HEK293 (cell line): ENCODE data around the gene GBX2.

Experiments
- CTCF ChIA-PET: fragments of 350-600 bp; formaldehyde crosslinking; extraction: SDS; loops from one replicate; lab custom pipeline; 2021; ENCODE audit warnings: antibody characterized with exemption; lab: Yijun Ruan, JAX
- POLR2A ChIA-PET: fragments of 300-600 bp; formaldehyde crosslinking; extraction: SDS; loops from one replicate; lab custom pipeline; 2020; ENCODE audit warnings: antibody characterized with exemption, inconsistent platforms; lab: Yijun Ruan, JAX
- H3K27ac ChIP-seq: fragments of 200-500 bp; sonication (Bioruptor generic); 2 replicates; pipeline ENCODE4 v1.5.1; 2014; ENCODE audit warnings: low read depth, low read length, control low read depth, inconsistent platforms; ENCODE audit errors: extremely low read depth
- H3K36me3 ChIP-seq, 2 experiments: fragments of 200-500 bp in 1 of 2; sonication (Bioruptor generic) in 1 of 2; 1 replicate in 1 of 2; 2 replicates in 1 of 2; pipeline ENCODE4 v1.5.1; 2014 to 2017; ENCODE audit warnings: inconsistent platforms in 2 of 2, low read length in 2 of 2; ENCODE audit not compliant: control insufficient read depth in 2 of 2, insufficient read depth in 1 of 2
- H3K4me1 ChIP-seq: fragments of 200-500 bp; sonication (Bioruptor generic); 2 replicates; pipeline ENCODE4 v1.5.1; 2014; ENCODE audit warnings: mild to moderate bottlenecking, low read length, inconsistent platforms; ENCODE audit not compliant: control insufficient read depth, insufficient read depth
- H3K4me3 ChIP-seq: 2 replicates; pipeline ENCODE4 v1.5.1; 2011; ENCODE audit warnings: low read depth, mild to moderate bottlenecking, control low read depth, low read length, moderate library complexity
- H3K9me3 ChIP-seq: fragments of 200-500 bp; sonication (Bioruptor generic); 2 replicates; pipeline ENCODE4 v1.5.1; 2014; ENCODE audit warnings: low read depth, low read length, inconsistent platforms; ENCODE audit not compliant: control insufficient read depth, insufficient read depth
- ATF2 ChIP-seq: fragments of 450-650 bp; formaldehyde crosslinking; IDR thresholded peaks from 2 replicates; pipeline ENCODE4 v1.5.1; 2016; ENCODE audit warnings: missing biosample characterization, missing genetic modification characterization, low read depth
- BCL11B ChIP-seq: fragments of 450-650 bp; formaldehyde crosslinking; IDR thresholded peaks from 2 replicates; pipeline ENCODE4 v1.5.1; 2016; ENCODE audit warnings: low read depth, missing biosample characterization, missing genetic modification characterization
- FEZF1 ChIP-seq: fragments of 450-650 bp; formaldehyde crosslinking; IDR thresholded peaks from 2 replicates; pipeline ENCODE4 v1.5.1; 2016; ENCODE audit warnings: missing biosample characterization, missing genetic modification characterization
- HIC1 ChIP-seq: fragments of 450-650 bp; formaldehyde crosslinking; IDR thresholded peaks from 2 replicates; pipeline ENCODE4 v1.5.1; 2016; ENCODE audit warnings: missing biosample characterization, missing genetic modification characterization
- KLF9 ChIP-seq: fragments of 450-650 bp; formaldehyde crosslinking; IDR thresholded peaks from 2 replicates; pipeline ENCODE4 v1.5.1; 2016; ENCODE audit warnings: missing biosample characterization, missing genetic modification characterization, low read depth
- PRDM6 ChIP-seq: fragments of 450-650 bp; formaldehyde crosslinking; IDR thresholded peaks from 2 replicates; pipeline ENCODE4 v1.5.1; 2017; ENCODE audit warnings: missing biosample characterization, missing genetic modification characterization
- SETDB1 ChIP-seq: IDR thresholded peaks from one replicate; pipeline ENCODE4 v1.6.1; 2017; ENCODE audit warnings: mild to moderate bottlenecking, low read length, moderate library complexity, mixed read lengths; ENCODE audit not compliant: insufficient read length
- TRIM28 ChIP-seq: IDR thresholded peaks from 2 replicates; pipeline ENCODE4 v1.6.1; 2011; ENCODE audit warnings: low read length, control low read depth, borderline replicate concordance
- ZBTB1 ChIP-seq: fragments of 450-650 bp; formaldehyde crosslinking; IDR thresholded peaks from 2 replicates; pipeline ENCODE4 v1.5.1; 2016; ENCODE audit warnings: missing biosample characterization, missing genetic modification characterization
- ZBTB44 ChIP-seq: fragments of 450-650 bp; IDR thresholded peaks from 2 replicates; pipeline ENCODE4 v1.5.1; 2018; ENCODE audit warnings: missing biosample characterization, mild to moderate bottlenecking, missing genetic modification characterization
- ZNF214 ChIP-seq: fragments of 450-650 bp; formaldehyde crosslinking; IDR thresholded peaks from 2 replicates; pipeline ENCODE4 v1.5.1; 2017; ENCODE audit warnings: missing biosample characterization, mild to moderate bottlenecking, missing genetic modification characterization, borderline replicate concordance
- ZNF248 ChIP-seq: fragments of 450-650 bp; formaldehyde crosslinking; IDR thresholded peaks from 2 replicates; pipeline ENCODE4 v1.5.1; 2017; ENCODE audit warnings: missing biosample characterization, missing genetic modification characterization
- ZNF354C ChIP-seq: fragments of 450-650 bp; formaldehyde crosslinking; IDR thresholded peaks from 2 replicates; pipeline ENCODE4 v1.5.1; 2016; ENCODE audit warnings: missing biosample characterization, missing genetic modification characterization, low read depth, borderline replicate concordance
- ZNF48 ChIP-seq: fragments of 450-650 bp; formaldehyde crosslinking; IDR thresholded peaks from 2 replicates; pipeline ENCODE4 v1.5.1; 2016; ENCODE audit warnings: missing biosample characterization, missing genetic modification characterization
- ZNF501 ChIP-seq: fragments of 450-650 bp; formaldehyde crosslinking; IDR thresholded peaks from 2 replicates; pipeline ENCODE4 v1.5.1; 2016; ENCODE audit warnings: missing biosample characterization, missing genetic modification characterization
- ZNF610 ChIP-seq: fragments of 450-650 bp; formaldehyde crosslinking; IDR thresholded peaks from 2 replicates; pipeline ENCODE4 v1.5.1; 2016; ENCODE audit warnings: missing biosample characterization, missing genetic modification characterization, borderline replicate concordance
- ZNF624 ChIP-seq: fragments of 450-650 bp; formaldehyde crosslinking; IDR thresholded peaks from 2 replicates; pipeline ENCODE4 v1.5.1; 2017; ENCODE audit warnings: missing biosample characterization, missing genetic modification characterization
- ZNF76 ChIP-seq: fragments of 450-650 bp; formaldehyde crosslinking; IDR thresholded peaks from 2 replicates; pipeline ENCODE4; 2016; ENCODE audit warnings: low read depth, missing biosample characterization, missing genetic modification characterization, borderline replicate concordance
- ZNF843 ChIP-seq: fragments of 450-650 bp; formaldehyde crosslinking; IDR thresholded peaks from 2 replicates; pipeline ENCODE4 v1.5.1; 2016; ENCODE audit warnings: missing biosample characterization, missing genetic modification characterization
- TF ChIP-seq, protein P1 (sequence below): fragments of 450-650 bp; formaldehyde crosslinking; conservative IDR thresholded peaks from 2 replicates; pipeline ENCODE4 v1.5.1; 2016; ENCODE audit warnings: low read depth, missing biosample characterization, missing genetic modification characterization
- TF ChIP-seq, protein P2 (sequence below): fragments of 450-650 bp; formaldehyde crosslinking; IDR thresholded peaks from 2 replicates; pipeline ENCODE4 v1.5.1; 2016; ENCODE audit warnings: missing biosample characterization, missing genetic modification characterization, borderline replicate concordance
- TF ChIP-seq, protein P3 (sequence below): fragments of 450-650 bp; formaldehyde crosslinking; IDR thresholded peaks from 2 replicates; pipeline ENCODE4; 2016; ENCODE audit warnings: missing biosample characterization, missing genetic modification characterization

GBX2 gene

GRCh38 chr2:236180076-236180816 lies 12.1 kb upstream of the GBX2 start:
- POLR2A ChIA-PET: interaction anchor here (1.0 to 1.1 kb wide), 2 partner anchors 12 to 400 kb away, joined by 3 to 5 read pairs; partner anchors contain the start of gene GBX2

More at GRCh38 chr2:236180076-236180816, 12.1 kb upstream of the GBX2 start:
- CTCF ChIA-PET: interaction anchor here (0.6 to 8.2 kb wide), 32 partner anchors 9 to 1205 kb away, joined by 3 to 146 read pairs (median 4); no protein-coding TSS in a partner anchor
- no peaks in the 10 kb centered on the region for H3K36me3 ChIP-seq
- peaks cover 6% of the 10 kb centered on the region; the same call in 1 of the 2 replicates for H3K4me1 ChIP-seq
- H3K9me3 ChIP-seq: no peaks in the 10 kb centered on the region
- H3K27ac ChIP-seq: no peak overlapping the region
- 0 out of 2 replicates have a peak, but pooled peaks have one; percentile 19 for TF ChIP-seq ZNF843 (tag by site-specific recombination)
- TF ChIP-seq, protein P1, sequence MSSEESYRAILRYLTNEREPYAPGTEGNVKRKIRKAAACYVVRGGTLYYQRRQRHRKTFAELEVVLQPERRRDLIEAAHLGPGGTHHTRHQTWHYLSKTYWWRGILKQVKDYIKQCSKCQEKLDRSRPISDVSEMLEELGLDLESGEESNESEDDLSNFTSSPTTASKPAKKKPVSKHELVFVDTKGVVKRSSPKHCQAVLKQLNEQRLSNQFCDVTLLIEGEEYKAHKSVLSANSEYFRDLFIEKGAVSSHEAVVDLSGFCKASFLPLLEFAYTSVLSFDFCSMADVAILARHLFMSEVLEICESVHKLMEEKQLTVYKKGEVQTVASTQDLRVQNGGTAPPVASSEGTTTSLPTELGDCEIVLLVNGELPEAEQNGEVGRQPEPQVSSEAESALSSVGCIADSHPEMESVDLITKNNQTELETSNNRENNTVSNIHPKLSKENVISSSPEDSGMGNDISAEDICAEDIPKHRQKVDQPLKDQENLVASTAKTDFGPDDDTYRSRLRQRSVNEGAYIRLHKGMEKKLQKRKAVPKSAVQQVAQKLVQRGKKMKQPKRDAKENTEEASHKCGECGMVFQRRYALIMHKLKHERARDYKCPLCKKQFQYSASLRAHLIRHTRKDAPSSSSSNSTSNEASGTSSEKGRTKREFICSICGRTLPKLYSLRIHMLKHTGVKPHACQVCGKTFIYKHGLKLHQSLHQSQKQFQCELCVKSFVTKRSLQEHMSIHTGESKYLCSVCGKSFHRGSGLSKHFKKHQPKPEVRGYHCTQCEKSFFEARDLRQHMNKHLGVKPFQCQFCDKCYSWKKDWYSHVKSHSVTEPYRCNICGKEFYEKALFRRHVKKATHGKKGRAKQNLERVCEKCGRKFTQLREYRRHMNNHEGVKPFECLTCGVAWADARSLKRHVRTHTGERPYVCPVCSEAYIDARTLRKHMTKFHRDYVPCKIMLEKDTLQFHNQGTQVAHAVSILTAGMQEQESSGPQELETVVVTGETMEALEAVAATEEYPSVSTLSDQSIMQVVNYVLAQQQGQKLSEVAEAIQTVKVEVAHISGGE (tag by site-specific recombination): no peak
- peak; percentile 65 for TF ChIP-seq BCL11B (tag by site-specific recombination)
- TF ChIP-seq TRIM28: no peak
- TF ChIP-seq SETDB1: no peak
- no peak for TF ChIP-seq ZNF624 (tag by site-specific recombination)
- peak; percentile 37; the same call in 1 of the 2 replicates for TF ChIP-seq HIC1
- no peak for TF ChIP-seq ZNF214 (tag by site-specific recombination)
- TF ChIP-seq ZNF501: no peak
- TF ChIP-seq ZNF48 (tag by site-specific recombination): no peak
- TF ChIP-seq KLF9 (tag by site-specific recombination): no peak
- no peak for TF ChIP-seq ZBTB1
- no peak for TF ChIP-seq ZNF248 (tag by site-specific recombination)
- TF ChIP-seq ZNF354C (tag by site-specific recombination): no peak
- TF ChIP-seq ATF2 (tag by site-specific recombination): no peak
- TF ChIP-seq ZBTB44 (tag by site-specific recombination): no peak
- TF ChIP-seq FEZF1 (tag by site-specific recombination): no peak
- TF ChIP-seq PRDM6: peak; percentile 45; the same call in 1 of the 2 replicates
- no peak for TF ChIP-seq ZNF76
- TF ChIP-seq, protein P2, sequence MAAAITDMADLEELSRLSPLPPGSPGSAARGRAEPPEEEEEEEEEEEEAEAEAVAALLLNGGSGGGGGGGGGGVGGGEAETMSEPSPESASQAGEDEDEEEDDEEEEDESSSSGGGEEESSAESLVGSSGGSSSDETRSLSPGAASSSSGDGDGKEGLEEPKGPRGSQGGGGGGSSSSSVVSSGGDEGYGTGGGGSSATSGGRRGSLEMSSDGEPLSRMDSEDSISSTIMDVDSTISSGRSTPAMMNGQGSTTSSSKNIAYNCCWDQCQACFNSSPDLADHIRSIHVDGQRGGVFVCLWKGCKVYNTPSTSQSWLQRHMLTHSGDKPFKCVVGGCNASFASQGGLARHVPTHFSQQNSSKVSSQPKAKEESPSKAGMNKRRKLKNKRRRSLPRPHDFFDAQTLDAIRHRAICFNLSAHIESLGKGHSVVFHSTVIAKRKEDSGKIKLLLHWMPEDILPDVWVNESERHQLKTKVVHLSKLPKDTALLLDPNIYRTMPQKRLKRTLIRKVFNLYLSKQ (tag by site-specific recombination): no peak
- TF ChIP-seq ZNF610 (tag by site-specific recombination): no peak
- TF ChIP-seq, protein P3, sequence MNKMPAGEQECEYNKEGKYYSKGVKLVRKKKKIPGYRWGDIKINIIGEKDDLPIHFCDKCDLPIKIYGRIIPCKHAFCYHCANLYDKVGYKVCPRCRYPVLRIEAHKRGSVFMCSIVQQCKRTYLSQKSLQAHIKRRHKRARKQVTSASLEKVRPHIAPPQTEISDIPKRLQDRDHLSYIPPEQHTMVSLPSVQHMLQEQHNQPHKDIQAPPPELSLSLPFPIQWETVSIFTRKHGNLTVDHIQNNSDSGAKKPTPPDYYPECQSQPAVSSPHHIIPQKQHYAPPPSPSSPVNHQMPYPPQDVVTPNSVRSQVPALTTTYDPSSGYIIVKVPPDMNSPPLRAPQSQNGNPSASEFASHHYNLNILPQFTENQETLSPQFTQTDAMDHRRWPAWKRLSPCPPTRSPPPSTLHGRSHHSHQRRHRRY (tag by site-specific recombination): no peak
- no peak overlapping the region for H3K4me3 ChIP-seq
